HepG2 (cell line): ENCODE results near the gene CELF4. TPM values are rescaled to one million over a fixed set of nuclear protein-coding genes. Genes with fewer than 3 reads are reported as not detected.

Source experiments
- CHD2 ChIP-seq: IDR thresholded peaks from 2 replicates; pipeline ENCODE4 v1.6.1; 2011; ENCODE audit warnings: low read depth, low read length, improper control_type of control experiment
- CREB1 ChIP-seq, 2 experiments: fragments of 450-650 bp in 1 of 2; IDR thresholded peaks; 2 replicates each; pipeline ENCODE4 v1.6.1; 2016 to 2017; ENCODE audit warnings: control low read depth in 1 of 2, mild to moderate bottlenecking in 1 of 2, missing compliant biosample characterization in 1 of 2, missing genetic modification characterization in 1 of 2
- FOXA1 ChIP-seq, 2 experiments: fragments of 450-650 bp in 1 of 2; sonication (generic) in 1 of 2; formaldehyde crosslinking in 1 of 2; IDR thresholded peaks; 2 replicates each; pipeline versions ENCODE4 v1.4.0 to v1.6.1; 2016 to 2020; ENCODE audit warnings: missing genetic modification reagents in 1 of 2
- ISL2 ChIP-seq: sonication (generic); formaldehyde crosslinking; IDR thresholded peaks from 2 replicates; pipeline ENCODE4 v1.5.0; 2020; ENCODE audit warnings: missing genetic modification reagents
- ZFP90 ChIP-seq: sonication (generic); formaldehyde crosslinking; IDR thresholded peaks from 2 replicates; pipeline ENCODE4 v1.8.0; 2022; ENCODE audit warnings: missing genetic modification reagents, mild to moderate bottlenecking, inconsistent platforms, borderline replicate concordance
- ZMYM3 ChIP-seq: sonication (generic); formaldehyde crosslinking; IDR thresholded peaks from 2 replicates; pipeline ENCODE4 v1.5.1; 2020; ENCODE audit warnings: mild to moderate bottlenecking, missing genetic modification reagents
- ZNF678 ChIP-seq: sonication (generic); formaldehyde crosslinking; IDR thresholded peaks from 2 replicates; pipeline ENCODE4 v1.4.0; 2020; ENCODE audit warnings: mild to moderate bottlenecking, missing genetic modification reagents
- ZNF75D ChIP-seq: sonication (generic); formaldehyde crosslinking; IDR thresholded peaks from 2 replicates; pipeline ENCODE4 v1.8.1; 2023; ENCODE audit warnings: missing genetic modification reagents, mild to moderate bottlenecking, borderline replicate concordance
- ZNF891 ChIP-seq: sonication (generic); formaldehyde crosslinking; IDR thresholded peaks from 2 replicates; pipeline ENCODE4 v1.5.0; 2020; ENCODE audit warnings: mild to moderate bottlenecking, missing genetic modification reagents
- polyA plus RNA-seq, 8 experiments: library from polyadenylated mRNA; depleted of rRNA in 3 of 8; stranded (reverse) in 7 of 8; unstranded in 1 of 8; fragments of >200 nt; fragmentation: Illumina TruSeq in 4 of 8; extraction: Trizol in 4 of 8; gene quantifications; 2 replicates each; pipeline versions ENCODE4 v1.2.1 to v1.2.3, GENCODE V29; 2011 to 2016; ENCODE audit warnings: low read depth in 4 of 8, missing spikeins in 1 of 8, mixed read lengths in 1 of 8; ENCODE audit not compliant: insufficient read depth in 1 of 8
- total RNA-seq, 5 experiments: library from RNA; depleted of rRNA; stranded (reverse); fragments of >200 nt; fragmentation: Illumina TruSeq; extraction: Trizol; gene quantifications; 2 replicates each; pipeline ENCODE4 v1.2.3, GENCODE V29; 2016; ENCODE audit warnings: low read depth in 1 of 5
- TF ChIP-seq, protein P1 (sequence below): sonication (generic); formaldehyde crosslinking; IDR thresholded peaks from 2 replicates; pipeline ENCODE4 v1.4.0; 2020; ENCODE audit warnings: missing genetic modification reagents
- TF ChIP-seq, protein P2 (sequence below): sonication (generic); formaldehyde crosslinking; IDR thresholded peaks from 2 replicates; pipeline ENCODE4 v1.4.0; 2020; ENCODE audit warnings: low read depth, mild to moderate bottlenecking, missing genetic modification reagents
- TF ChIP-seq, protein P3 (sequence below): sonication (generic); formaldehyde crosslinking; IDR thresholded peaks from 2 replicates; pipeline ENCODE4 v1.4.0; 2020; ENCODE audit warnings: missing genetic modification reagents, borderline replicate concordance
- TF ChIP-seq, protein P4 (sequence below), 2 experiments: sonication (generic) in 1 of 2; formaldehyde crosslinking in 1 of 2; IDR thresholded peaks; 2 replicates each; pipeline versions ENCODE4 v1.4.0 to v1.6.1; 2016 to 2020; ENCODE audit warnings: borderline replicate concordance in 1 of 2, low read depth in 1 of 2, mild to moderate bottlenecking in 1 of 2, missing genetic modification reagents in 1 of 2

CELF4 gene
- total and polyA plus RNA-seq, 2 of the 13 experiments (the other 11 are each of a cell fraction or from before 2014, with no cell fraction given) = not detected

DNA sequence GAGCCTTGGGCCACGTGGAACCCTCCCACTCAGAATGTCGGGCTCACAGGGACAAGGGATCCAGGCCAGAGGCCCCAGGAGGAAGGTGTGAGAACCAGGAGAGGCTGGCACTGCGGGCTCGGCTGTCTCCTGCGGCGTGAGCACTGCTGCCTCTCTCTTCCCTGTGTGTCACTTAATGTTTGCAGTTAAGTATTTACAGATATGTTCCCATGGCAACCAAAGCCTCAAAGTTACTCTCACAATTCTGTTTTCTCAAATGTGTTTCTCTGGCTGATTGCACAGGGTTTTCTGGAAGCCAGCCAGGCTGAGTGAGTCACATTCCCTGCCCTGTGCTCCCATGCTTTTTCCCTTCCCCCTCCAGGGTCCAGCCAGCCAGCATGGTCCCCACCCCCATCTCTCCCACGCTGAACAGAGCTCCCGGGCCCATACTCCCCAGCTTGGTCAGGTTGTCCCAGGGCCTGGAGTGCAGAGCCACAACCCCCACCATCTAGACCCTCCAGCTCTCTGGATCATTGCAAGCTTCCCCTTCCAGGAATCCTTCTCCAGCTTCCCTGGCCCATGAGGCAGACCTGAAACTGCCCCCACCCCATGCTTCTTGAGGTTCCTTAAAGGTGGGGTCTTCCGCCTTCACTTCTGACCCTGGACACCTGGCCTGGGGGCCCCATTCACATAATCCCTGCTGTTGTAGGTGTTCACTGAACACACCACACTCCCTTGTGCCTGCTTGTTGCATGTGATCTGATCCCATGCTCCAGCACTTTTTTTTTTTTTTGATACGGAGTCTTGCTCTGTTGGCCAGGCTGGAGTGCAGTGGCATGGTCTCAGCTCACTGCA, 265.9 kb downstream of the CELF4 start (continued):
- TF ChIP-seq, protein P1, sequence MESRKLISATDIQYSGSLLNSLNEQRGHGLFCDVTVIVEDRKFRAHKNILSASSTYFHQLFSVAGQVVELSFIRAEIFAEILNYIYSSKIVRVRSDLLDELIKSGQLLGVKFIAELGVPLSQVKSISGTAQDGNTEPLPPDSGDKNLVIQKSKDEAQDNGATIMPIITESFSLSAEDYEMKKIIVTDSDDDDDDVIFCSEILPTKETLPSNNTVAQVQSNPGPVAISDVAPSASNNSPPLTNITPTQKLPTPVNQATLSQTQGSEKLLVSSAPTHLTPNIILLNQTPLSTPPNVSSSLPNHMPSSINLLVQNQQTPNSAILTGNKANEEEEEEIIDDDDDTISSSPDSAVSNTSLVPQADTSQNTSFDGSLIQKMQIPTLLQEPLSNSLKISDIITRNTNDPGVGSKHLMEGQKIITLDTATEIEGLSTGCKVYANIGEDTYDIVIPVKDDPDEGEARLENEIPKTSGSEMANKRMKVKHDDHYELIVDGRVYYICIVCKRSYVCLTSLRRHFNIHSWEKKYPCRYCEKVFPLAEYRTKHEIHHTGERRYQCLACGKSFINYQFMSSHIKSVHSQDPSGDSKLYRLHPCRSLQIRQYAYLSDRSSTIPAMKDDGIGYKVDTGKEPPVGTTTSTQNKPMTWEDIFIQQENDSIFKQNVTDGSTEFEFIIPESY (CRISPR knock-in tag) = no peak
- TF ChIP-seq ZNF891 (CRISPR knock-in tag) (no peak), FOXA1 (IDR thresholded peaks at IDR 0.05) (no peak), FOXA1 (CRISPR knock-in tag; IDR thresholded peaks at IDR 0.05) (peak; percentile 42; the same call in 1 of the 2 replicates), CREB1 (IDR thresholded peaks at IDR 0.05) (no peak), CREB1 (CRISPR knock-in tag; IDR thresholded peaks at IDR 0.05) (no peak), ISL2 (CRISPR knock-in tag) (0 out of 2 replicates have a peak, but pooled peaks have one; percentile 14), ZMYM3 (CRISPR knock-in tag) (peak; percentile 18; the same call in 1 of the 2 replicates), ZFP90 (CRISPR knock-in tag) (no peak), CHD2 (peak; percentile 82), ZNF678 (CRISPR knock-in tag) (no peak), ZNF75D (CRISPR knock-in tag) (no peak)
- TF ChIP-seq, protein P2, sequence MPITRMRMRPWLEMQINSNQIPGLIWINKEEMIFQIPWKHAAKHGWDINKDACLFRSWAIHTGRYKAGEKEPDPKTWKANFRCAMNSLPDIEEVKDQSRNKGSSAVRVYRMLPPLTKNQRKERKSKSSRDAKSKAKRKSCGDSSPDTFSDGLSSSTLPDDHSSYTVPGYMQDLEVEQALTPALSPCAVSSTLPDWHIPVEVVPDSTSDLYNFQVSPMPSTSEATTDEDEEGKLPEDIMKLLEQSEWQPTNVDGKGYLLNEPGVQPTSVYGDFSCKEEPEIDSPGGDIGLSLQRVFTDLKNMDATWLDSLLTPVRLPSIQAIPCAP (CRISPR knock-in tag) = no peak
- TF ChIP-seq, protein P3, sequence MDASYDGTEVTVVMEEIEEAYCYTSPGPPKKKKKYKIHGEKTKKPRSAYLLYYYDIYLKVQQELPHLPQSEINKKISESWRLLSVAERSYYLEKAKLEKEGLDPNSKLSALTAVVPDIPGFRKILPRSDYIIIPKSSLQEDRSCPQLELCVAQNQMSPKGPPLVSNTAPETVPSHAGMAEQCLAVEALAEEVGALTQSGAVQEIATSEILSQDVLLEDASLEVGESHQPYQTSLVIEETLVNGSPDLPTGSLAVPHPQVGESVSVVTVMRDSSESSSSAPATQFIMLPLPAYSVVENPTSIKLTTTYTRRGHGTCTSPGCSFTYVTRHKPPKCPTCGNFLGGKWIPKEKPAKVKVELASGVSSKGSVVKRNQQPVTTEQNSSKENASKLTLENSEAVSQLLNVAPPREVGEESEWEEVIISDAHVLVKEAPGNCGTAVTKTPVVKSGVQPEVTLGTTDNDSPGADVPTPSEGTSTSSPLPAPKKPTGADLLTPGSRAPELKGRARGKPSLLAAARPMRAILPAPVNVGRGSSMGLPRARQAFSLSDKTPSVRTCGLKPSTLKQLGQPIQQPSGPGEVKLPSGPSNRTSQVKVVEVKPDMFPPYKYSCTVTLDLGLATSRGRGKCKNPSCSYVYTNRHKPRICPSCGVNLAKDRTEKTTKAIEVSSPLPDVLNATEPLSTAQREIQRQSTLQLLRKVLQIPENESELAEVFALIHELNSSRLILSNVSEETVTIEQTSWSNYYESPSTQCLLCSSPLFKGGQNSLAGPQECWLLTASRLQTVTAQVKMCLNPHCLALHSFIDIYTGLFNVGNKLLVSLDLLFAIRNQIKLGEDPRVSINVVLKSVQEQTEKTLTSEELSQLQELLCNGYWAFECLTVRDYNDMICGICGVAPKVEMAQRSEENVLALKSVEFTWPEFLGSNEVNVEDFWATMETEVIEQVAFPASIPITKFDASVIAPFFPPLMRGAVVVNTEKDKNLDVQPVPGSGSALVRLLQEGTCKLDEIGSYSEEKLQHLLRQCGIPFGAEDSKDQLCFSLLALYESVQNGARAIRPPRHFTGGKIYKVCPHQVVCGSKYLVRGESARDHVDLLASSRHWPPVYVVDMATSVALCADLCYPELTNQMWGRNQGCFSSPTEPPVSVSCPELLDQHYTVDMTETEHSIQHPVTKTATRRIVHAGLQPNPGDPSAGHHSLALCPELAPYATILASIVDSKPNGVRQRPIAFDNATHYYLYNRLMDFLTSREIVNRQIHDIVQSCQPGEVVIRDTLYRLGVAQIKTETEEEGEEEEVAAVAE (CRISPR knock-in tag) = no peak
- TF ChIP-seq, protein P4, sequence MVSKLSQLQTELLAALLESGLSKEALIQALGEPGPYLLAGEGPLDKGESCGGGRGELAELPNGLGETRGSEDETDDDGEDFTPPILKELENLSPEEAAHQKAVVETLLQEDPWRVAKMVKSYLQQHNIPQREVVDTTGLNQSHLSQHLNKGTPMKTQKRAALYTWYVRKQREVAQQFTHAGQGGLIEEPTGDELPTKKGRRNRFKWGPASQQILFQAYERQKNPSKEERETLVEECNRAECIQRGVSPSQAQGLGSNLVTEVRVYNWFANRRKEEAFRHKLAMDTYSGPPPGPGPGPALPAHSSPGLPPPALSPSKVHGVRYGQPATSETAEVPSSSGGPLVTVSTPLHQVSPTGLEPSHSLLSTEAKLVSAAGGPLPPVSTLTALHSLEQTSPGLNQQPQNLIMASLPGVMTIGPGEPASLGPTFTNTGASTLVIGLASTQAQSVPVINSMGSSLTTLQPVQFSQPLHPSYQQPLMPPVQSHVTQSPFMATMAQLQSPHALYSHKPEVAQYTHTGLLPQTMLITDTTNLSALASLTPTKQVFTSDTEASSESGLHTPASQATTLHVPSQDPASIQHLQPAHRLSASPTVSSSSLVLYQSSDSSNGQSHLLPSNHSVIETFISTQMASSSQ (IDR thresholded peaks at IDR 0.05; ENCODE audit: low read depth) = no peak
- TF ChIP-seq, protein P4 (CRISPR knock-in tag; IDR thresholded peaks at IDR 0.05; ENCODE audit: borderline replicate concordance) = no peak; the same call in 1 of the 2 replicates
